Pulmonary artery endothelial cell (primary cell): Measurements from ENCODE around the gene TLE3. TPM values are rescaled to one million over a fixed set of nuclear protein-coding genes. Genes with fewer than 3 reads are reported as not detected.

ENCODE experiments used
- DNase-seq: peaks from one replicate; pipeline ENCODE4 v3.0.0-alpha.2; 2011; ENCODE audit warnings: low read depth, low spot score
- total RNA-seq: library from RNA; depleted of rRNA; stranded (reverse); fragments of >200 nt; gene quantifications from 2 replicates; pipeline ENCODE4 v1.2.3, GENCODE V29; 2014

Gene TLE3
- total RNA-seq, 1 donor from 2014 or later: 27.7 TPM

DNA sequence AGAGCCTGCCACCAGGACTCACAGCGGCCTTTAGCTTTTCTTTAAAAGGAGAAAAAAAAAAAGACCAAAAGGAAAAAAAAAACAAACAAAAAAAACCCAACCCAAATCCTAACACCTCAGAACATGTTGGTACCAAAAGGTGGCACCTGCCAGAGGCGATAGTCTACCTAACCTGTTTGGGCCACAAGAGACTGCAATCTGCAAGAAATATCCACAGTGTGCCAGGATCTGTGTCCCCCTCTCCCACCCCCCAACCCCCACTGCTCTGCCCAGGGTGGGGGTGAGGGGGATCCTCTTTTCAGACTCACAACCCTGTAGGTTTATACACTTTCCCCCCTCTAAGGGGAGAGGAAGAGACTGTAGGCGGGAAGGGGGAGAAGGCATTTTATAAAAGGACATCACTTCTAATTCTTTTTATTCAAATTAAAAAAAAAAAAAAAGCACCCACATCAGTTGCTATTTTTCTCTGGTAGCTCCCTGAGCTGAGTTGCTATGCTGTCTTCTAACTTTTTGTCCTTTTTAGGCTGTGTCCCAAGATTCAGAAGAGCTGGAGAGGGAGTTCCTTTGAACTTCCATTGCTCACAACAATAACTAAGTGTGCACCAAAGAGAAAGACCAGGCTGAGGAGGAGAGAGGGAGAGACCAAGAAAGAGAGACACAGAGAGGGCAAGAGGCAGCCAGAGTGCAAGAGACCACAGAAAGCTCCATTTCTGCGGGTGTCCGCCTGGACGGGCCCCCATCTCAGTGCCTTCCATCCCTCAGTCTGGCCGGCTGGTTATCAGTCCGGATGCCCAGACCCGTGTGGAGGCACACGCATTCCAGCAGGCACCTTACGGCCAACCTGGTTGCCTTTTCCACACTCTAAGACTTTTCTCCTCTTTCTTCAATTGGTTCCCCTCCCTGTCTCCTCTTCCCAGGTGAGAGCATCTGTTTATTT is 48.9 kb downstream of the TLE3 start:
- DNase-seq: no peak

DNA sequence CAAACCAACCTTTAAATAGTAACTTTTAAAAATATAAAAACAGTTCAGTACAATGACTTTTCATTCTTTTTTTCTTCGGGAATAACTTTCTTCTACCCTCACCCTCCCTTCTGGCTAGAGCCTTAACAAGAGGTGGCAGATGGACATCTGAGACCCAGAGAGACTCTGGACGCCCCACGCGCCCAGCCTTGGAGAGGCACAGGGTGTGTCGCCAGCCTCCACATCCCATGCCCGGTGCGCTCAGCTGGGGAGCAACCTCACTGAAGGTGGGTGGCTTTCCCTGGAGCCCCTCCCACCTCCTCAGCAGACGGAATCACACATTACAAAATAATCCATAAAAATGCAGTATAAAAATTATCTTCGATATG is 49.5 kb downstream of the TLE3 start:
- no peak for DNase-seq

- DNase-seq: no peak
Observed at GRCh38 chr15:70047386-70048197, 50.1 kb downstream of the TLE3 start.

- DNase-seq: no peak
Observed at GRCh38 chr15:70046679-70047369, 50.9 kb downstream of the TLE3 start.

DNA sequence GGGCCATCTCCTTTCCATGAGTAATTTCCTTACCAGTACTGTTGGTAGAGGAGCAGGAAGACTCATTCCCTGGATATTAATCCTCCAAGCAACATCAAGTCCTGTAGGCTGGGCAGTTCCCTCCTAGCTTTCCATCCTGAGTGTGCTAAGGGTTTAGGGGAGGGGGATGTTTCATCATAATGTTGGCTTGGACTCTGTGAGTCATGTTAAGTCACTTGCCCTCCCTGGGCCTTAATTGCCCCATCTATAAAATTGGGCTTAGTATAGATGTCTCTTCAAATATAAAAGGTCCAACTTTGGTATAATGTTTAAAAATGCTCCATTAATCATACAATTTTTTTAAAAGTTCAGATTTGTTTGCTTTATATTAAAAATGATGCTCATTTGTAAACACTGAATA is 52.7 kb downstream of the TLE3 start:
- DNase-seq: no peak

GRCh38 chr15:70044168-70044567 is 53.5 kb downstream of the TLE3 start:
- DNase-seq: no peak

DNA sequence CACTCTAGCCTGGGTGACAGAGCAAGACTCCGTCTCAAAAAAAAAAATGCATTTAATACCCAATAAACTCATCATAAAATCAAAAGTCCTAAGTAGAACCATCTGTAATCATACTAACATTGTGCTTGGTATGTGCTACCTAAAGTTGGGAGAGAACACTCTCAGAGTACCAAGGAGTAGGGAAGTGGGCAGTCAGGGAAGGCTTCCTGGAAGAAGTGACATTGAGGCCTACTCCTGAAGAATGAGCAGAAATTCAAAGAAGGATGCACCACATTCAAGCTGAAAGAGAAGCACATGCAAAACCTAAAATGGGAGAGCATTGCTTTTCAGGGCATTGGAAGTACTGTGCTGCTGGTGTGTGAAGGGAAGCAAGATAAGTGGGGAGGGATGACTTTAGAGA is 54.1 kb downstream of the TLE3 start:
- no peak for DNase-seq

- DNase-seq: no peak
Observed at GRCh38 chr15:70042553-70043214, 55.0 kb downstream of the TLE3 start.

DNA sequence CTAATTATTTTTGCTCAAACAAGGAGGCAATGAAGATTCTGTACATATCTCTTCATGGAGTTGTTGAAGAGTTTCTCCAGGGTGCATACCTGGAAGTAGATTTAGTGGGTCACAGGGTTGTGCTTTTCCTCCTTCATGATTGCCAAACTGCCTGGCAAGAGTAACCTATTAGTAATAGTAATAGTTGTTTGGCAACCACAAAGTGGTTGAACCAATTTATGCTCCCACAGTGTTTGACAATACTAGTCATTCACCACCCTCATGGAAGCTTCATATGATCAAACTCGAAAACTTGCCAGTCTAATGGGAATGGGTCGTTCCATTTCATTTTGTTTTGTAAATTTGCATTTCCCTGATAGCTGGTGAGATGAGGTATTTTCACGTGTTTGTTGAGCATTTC is 57.8 kb downstream of the TLE3 start:
- no peak for DNase-seq

GRCh38 chr15:70038730-70039392 is 58.9 kb downstream of the TLE3 start:
- DNase-seq: no peak

DNA sequence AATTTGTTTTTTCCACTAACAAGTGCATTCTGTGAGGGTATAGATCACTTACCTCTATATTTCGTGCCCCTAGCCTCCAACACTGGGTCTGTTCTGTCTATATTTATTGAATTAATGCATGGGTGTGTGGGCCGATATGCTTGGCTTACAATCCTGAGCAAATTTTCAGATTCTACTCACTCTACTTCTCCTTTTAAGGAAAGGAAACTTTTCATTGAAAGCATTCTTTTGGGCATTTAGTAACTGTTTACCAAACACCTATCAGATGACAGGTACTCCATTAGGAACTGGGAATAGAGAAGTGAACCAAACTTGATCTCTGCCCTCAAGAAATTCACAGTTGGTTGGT is 60.5 kb downstream of the TLE3 start:
- no peak for DNase-seq

- no peak for DNase-seq
Observed at GRCh38 chr15:70036585-70037291, 61.0 kb downstream of the TLE3 start.

DNA sequence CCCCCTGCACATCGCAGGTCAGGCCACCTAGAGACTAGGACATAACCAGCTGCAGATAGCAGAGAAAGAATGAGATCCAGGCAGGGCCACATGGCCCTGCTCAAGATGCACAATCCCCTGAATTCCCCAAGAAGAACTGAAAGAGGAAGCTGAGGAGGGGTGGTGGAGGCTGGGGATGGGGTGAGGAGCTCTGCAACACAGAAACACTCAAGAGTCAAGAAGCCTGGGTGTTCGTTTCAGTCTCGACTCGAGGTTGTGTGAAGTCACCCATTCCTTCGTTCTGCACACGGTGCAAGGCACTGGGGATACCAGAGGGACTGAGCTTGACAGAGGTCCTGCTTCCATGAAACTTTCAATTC is 62.0 kb downstream of the TLE3 start:
- no peak for DNase-seq

GRCh38 chr15:70035051-70035718 is 62.5 kb downstream of the TLE3 start:
- no peak for DNase-seq

DNA sequence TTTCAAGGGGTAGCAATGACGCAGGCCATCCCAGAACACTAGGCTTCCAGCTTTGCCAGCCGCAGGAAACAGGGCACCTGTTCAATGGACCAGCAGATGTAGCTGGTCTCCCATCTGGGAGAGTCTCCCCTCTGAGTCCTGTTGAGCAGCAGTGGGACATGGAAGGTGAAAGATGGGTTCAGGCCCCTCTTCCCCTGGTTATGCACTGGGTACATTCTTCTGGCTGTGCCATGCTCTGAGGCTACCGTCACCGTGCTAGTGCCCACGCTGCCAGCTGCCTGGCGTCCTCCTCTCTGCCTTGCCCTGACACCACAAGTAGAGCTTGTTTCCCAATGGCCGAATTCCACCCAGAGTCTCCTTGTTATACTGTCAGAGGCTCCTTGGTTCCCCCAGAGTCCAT is 63.1 kb downstream of the TLE3 start:
- no peak for DNase-seq

DNA sequence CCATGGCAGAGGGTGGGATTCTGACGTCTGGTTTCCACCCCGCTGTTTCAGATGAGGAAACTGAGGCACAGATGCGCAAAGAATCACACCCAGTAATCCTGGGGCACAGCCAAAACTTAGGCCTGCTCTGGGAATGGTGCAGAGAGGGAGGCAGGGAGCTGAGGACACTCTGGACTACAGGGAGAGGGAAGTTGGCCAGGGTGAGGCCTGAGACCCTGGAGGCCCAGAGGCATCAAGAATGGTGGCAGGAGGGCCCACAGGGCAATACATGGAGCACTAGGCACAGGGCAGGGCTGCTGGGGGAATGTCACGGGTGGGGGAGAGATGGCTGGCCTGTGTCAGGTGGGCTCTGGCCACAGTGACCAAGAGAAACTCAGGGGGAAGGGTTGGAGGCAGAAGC is 63.6 kb downstream of the TLE3 start:
- no peak for DNase-seq

GRCh38 chr15:70033529-70034140 is 64.1 kb downstream of the TLE3 start:
- no peak for DNase-seq

DNA sequence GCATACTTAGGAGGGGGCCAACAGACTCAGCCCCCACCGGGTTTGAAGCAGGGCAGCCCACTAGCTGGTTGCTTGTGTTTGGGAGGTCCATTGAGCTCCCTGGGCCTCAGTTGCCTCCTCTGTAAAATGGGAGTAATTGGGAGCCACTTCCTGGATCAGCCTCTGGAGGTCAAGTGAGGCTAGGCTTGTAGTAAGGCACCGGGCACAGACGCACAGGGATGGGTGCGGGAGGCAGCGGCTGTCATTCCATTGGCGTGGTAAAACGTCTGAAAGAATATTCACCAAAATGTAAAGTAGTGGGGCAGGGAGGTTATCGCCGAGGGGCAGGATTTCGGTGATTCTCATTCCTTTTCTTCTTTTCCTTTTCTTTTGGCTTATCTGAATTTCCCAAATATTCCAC is 64.6 kb downstream of the TLE3 start:
- no peak for DNase-seq

DNA sequence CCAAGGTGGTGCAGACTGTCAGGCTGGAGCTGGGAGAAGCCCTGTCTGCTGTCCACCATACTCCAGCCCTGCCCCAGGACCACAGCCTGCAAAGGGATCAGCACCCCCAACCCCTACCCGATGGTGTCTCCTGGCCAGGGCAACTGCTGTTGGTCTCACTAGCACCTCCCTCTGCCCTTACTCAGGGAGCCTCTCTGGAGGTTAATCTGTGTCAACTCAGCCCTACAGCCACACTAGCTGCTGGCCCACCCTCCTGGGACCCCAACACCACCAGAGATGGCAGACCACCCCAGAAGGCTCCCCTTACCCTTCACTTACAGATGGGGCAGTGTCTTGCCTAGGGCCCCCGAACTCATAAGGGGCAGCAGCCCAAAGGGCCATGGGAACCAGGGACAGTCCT is 65.2 kb downstream of the TLE3 start:
- no peak for DNase-seq

- DNase-seq: no peak
Observed at GRCh38 chr15:70031713-70032112, 66.0 kb downstream of the TLE3 start.
